WI38 (cell line): ENCODE results near the gene MAPK4.
"Not testable (repeated sequence)": the region's sequence is repeated elsewhere in the genome, so short reads cannot be mapped to it uniquely, and the experiment has no call there.

ENCODE experiments used
- H3K4me3 ChIP-seq: 2 replicates; pipeline ENCODE4 v1.5.1; 2011; ENCODE audit warnings: low read depth, mild to moderate bottlenecking, control low read depth, low read length
- TF ChIP-seq, protein P1 (sequence below): IDR thresholded peaks from 2 replicates; pipeline ENCODE4 v1.5.1; 2012; ENCODE audit warnings: low read depth, mild to moderate bottlenecking, control low read depth, low read length

The MAPK4 gene

DNA sequence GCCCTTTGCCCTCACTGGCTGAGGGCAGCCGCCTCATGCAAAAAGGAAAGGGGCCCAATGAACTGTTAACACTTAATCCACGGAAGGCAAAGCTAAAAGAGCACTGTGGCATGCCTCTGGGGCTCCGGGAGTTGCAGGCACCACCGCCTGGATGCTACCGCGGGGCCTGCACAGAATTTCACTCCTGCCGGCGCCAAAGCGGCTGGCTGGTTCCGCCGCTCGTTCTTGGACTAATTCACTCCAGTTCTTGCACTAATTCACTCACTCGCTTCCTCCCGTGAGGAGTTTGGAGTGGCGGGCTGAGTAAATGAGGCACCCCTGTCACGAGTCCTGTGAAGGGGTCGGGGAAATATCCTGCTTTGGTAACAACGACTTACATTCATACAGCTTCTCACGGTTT lies 14.0 kb upstream of the MAPK4 start:
- no peak overlapping the region for H3K4me3 ChIP-seq
- TF ChIP-seq, protein P1, sequence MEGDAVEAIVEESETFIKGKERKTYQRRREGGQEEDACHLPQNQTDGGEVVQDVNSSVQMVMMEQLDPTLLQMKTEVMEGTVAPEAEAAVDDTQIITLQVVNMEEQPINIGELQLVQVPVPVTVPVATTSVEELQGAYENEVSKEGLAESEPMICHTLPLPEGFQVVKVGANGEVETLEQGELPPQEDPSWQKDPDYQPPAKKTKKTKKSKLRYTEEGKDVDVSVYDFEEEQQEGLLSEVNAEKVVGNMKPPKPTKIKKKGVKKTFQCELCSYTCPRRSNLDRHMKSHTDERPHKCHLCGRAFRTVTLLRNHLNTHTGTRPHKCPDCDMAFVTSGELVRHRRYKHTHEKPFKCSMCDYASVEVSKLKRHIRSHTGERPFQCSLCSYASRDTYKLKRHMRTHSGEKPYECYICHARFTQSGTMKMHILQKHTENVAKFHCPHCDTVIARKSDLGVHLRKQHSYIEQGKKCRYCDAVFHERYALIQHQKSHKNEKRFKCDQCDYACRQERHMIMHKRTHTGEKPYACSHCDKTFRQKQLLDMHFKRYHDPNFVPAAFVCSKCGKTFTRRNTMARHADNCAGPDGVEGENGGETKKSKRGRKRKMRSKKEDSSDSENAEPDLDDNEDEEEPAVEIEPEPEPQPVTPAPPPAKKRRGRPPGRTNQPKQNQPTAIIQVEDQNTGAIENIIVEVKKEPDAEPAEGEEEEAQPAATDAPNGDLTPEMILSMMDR, result no peak

GRCh38 chr18:50548160-50548559 lies 11.7 kb upstream of the MAPK4 start:
- TF ChIP-seq, protein P1, result no peak

GRCh38 chr18:50551651-50552050 lies 8.2 kb upstream of the MAPK4 start:
- H3K4me3 ChIP-seq, result not testable (repeated sequence)

More at GRCh38 chr18:50548160-50548559, 11.7 kb upstream of the MAPK4 start:
- no peak overlapping the region for H3K4me3 ChIP-seq

DNA sequence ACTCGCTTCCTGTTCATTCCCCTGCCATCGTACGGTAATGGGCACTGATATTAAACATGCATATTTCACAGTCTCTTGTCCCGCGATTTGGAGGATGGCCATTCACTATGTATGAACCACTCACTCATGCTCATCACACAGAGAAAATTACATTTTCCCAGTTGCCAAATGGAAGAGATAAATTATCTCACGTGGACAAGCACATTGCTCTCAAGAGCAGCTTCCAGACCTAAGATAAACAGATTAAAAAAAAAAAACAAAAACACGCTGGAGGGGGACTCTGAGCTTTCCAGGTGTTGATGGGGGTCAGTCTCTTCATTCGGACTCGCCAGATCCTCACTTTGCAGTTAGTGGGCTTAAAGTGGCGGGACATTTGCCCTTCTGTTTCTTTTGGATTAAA lies 1.7 kb upstream of the MAPK4 start:
- TF ChIP-seq, protein P1, result no peak
- no peak overlapping the region for H3K4me3 ChIP-seq

- TF ChIP-seq, protein P1, result no peak
- H3K4me3 ChIP-seq, result no peak overlapping the region
Measured at GRCh38 chr18:50558948-50559751, 737 bp upstream of the MAPK4 start.

DNA sequence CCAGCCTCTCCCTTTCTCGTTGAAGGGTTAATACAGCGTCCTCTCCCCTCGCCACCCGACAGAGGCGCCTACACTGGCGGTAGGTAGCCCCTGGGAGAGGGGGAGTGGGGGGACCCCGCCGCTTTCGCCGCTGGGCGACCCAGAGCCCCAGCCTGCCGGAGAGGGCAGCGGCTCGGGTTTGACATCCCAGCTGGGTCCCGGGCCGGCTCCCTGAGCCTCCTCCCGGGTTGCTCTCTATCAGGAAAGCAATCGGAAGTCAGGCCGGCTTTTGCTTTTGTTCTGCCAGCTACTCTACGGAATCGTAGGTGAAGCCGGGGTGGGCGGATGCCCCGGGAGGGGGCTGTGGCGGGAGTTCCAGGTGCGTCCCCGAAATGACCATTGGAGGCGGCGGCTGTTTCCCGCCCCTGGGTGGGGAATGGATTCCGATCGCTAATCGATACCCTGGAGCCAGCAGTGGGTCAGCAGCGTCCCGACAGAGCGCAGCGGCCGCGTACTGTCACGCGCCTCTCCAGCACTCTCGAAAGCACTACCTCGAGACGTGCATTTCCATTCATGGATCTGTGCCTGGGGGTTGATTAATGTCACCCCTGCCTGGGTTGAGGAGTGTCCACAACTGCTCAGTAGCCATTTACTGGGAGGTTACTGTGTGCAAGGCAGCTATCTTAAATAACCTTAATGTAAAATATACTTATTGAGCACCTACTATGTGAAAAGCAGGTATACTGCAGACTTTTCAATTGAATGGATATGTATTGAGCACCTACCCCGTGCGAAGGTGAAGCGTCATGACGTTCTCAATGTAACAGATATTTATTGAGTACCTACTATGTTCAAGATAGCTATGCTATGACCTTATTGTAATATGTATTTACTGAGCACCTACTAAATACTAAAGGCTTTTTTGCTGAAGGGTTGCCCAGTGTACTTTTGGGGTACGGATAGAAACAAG lies 1.1 kb downstream of the MAPK4 start:
- TF ChIP-seq, protein P1, result no peak
- H3K4me3 ChIP-seq, result no peak overlapping the region

DNA sequence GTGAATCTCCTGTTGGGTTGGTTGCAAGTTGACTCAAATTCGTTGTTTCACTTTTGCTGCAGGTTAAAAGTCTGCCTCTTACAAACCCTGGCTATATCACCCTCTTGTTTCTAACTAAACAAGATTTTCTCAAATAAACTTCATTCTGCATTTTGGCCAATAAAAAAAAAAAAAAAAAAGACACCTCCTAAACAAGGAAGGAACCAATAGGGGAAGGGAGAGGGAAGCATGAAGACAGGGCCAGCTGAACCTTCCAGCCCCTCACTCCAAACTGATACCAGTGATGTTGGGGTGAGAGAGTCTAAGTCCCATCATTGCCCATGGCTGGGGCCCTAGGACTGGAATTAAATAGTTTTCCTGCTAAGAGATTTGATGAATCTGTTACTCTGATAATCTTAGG lies 2.4 kb downstream of the MAPK4 start:
- H3K4me3 ChIP-seq, result not testable (repeated sequence)

DNA sequence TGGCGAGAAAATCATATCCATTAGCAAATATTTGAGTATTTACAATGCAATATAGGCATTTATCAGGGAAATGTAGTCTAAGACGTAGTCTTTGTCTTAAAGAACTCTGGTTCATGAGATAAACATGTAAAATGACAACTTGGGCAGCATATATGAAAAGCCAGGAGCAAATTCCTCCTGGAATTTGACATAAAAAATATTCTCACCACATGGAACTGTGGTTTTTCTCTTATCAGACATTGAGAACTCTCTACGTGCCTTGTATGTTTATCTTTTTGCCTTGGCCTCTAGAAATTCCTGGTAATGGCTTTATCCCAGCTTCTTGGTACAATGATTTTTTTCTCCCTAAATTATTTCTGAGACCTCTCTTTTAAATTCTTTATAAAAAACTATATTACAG lies 2.8 kb downstream of the MAPK4 start:
- no peak overlapping the region for H3K4me3 ChIP-seq
- TF ChIP-seq, protein P1, result no peak
